Adipose tissue (tissue), 3 donors: Measurements from ENCODE around the gene MAPKAPK3. TPM values are rescaled to one million over a fixed set of nuclear protein-coding genes. Genes with fewer than 3 reads are reported as not detected.

Experiments used
- H3K27ac ChIP-seq: one replicate; pipeline ENCODE4 v1.5.1; 2013; ENCODE audit warnings: low read depth, low read length
- whole genome bisulfite sequencing, 3 donors: extraction: QIAGEN DNeasy Blood & Tissue Kit; methylation state at CpG; one replicate each; pipeline ENCODE4 v1.1.7; 2013; 5-methylcytosine and 5-hydroxymethylcytosine counted together
- polyA plus RNA-seq, 3 donors: library from polyadenylated mRNA; stranded (reverse); fragments of 200-250 nt; gene quantifications; one replicate each; pipeline ENCODE4 v1.2.3, GENCODE V29; 2013
- donor health status: healthy with polysubstance abuse.
- donor health status: Bipolar disorder and iron deficiency.
- donor health status: healthy.

MAPKAPK3 gene
- polyA plus RNA-seq, 3 donors = 25.6 to 31.9 (median 30.6) TPM

DNA sequence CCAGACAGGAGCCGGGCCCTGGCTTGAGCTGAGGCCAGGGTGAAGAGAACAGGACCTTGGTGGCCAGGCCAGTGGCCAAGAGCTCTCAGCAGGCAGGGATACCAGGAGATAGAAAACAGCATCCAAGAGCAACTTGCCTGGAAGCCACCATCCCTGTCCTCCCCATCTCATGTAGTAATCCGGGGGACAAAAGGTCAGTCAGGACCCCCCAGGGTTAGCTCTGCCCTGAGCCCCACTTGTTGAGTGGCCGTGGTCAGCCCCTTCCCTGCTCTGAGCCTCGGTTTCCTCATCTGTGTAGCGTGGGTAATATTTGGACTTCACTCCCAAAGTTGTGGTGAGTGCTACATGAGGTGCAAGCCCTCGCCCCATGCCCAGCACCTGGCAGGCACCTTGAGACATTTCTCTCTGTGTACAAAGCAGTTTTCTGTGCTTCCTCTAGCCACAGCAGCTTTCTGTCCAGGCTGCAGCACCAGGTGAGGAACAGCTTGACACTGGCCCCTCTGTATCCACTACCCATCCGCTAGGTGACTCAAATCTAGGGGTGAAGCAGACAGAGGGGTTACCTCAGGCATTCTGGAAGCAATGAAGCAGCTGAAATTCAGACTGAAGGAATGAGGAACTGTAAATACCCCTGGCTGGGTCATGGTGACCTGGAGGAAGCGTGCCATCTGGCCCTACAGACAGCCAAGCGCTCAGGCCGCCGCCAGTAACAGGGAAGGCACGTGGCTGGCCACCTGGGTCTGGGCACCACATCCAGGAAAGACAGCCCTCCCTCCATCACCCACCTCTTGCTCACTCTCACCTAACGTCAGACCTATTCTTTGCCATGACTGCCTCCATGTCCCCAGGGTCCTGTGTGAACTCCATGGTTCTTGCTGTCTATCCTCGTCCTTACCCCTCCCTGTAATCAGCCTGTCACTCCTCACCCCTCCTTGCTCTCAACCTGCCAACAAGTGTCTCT lies 12.0 kb upstream of the MAPKAPK3 start:
- H3K27ac ChIP-seq = no peak overlapping the region
- 47 to 71% (median 62%) methylated on average over 14 of the region's 14 CpGs for WGBS, 3 donors

DNA sequence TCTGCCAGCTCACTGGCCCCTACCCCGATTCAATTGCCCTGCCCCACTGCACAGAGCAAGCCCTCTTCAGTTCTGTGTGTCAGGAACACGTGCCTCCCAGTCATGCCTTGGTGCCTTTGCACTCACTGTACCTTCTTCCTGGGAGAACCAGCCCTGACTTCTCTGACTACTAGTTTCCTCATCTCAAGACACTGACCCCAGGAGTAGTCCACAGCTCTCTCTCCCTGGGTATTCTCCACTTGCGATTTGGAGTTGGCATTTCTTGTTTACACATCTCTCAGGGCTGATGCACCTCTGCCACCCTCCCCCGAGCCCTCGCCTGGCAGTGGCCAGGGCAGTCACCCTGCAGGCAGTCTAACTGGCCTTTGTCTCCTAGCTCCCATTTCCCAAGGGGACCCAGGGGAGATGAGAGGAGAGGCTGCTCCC lies 11.0 kb upstream of the MAPKAPK3 start:
- no peak overlapping the region for H3K27ac ChIP-seq

DNA sequence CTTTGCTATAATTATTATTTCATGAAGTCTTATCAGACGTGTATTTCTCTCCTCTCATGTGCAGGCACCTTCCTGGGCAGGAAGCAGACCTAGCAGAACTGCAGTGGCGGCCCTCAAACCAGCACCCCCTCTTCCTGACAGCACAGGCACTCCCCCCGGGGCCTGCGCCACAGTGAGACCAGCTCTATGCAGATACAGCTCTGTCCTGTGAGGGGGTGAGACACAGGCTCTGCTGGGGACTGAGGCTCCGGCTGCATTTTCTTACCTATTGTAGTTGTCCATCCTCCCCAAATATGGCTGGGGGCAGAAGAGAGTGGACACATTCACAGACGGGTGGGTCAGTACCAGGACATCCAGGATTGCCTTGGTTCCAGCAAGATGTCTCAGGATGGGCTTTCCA lies 10.4 kb upstream of the MAPKAPK3 start:
- H3K27ac ChIP-seq = no peak overlapping the region
- WGBS, 3 donors = 51 to 65% (median 57%) methylated on average over 6 of the region's 6 CpGs

More for the DNA sequence above, 11.0 kb upstream of the MAPKAPK3 start:
- 38 to 69% (median 68%) methylated on average over 5 of the region's 5 CpGs for WGBS, 3 donors

DNA sequence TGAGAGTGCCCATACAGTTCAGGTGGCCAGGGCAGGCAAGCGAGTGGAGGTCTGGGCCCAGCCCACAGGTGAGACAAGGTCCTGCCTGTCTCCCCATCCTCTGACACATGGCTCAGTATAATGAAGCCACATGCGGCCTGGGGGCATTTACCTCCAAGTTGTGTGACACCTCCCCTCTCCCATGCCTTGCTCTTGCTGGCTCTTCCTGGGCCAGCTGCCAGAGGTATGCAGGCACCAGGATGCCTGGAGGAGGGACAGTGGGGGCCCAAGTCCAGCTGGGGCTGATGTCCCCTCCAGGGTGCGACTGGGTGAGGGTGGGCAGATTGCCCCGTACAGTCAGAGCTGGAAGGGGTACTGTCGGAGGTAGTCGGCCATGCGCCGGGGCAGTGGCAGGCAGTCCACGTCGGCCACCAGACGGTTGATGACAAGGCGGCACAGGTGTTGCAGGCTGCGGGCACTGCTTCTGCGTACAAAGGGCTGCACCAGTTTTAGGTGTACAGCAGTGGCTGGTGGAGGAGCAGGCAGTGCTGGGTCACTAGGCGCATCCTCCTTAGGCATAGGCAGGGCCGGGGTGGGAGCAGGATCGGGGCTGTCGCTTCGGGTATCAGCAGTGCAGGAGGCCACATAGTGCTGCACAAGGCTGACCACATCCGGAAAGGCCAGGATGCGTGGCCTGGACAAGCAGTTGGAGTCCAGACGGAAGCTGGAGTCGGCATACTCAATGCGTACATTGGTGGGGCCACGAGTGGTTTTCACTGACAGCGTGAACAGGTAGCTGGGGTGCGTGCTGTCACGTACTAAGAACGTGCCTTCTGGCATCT lies 9.5 kb upstream of the MAPKAPK3 start:
- WGBS, 3 donors = 80 to 86% (median 82%) methylated on average over 29 of the region's 29 CpGs
- no peak overlapping the region for H3K27ac ChIP-seq

DNA sequence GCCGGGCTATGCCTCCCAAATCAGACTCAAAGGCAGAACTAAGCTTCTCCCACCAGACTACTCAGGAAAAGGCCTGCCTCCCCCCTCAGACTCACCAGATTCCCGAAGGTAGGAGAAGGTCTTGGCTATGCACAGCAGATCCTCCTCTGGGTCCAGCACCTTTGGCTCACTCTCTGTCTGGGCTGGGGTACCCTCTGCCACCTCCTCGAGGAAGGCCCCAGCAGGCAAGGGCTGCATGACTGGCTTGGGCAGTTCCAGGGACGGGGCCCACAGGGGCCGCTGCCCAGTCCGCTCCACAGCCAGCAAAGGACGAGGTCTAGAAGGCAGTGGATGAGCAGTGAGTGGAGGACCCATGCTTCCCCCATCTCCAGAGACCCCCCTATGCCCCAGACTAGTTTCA lies 8.7 kb upstream of the MAPKAPK3 start:
- H3K27ac ChIP-seq = no peak overlapping the region

DNA sequence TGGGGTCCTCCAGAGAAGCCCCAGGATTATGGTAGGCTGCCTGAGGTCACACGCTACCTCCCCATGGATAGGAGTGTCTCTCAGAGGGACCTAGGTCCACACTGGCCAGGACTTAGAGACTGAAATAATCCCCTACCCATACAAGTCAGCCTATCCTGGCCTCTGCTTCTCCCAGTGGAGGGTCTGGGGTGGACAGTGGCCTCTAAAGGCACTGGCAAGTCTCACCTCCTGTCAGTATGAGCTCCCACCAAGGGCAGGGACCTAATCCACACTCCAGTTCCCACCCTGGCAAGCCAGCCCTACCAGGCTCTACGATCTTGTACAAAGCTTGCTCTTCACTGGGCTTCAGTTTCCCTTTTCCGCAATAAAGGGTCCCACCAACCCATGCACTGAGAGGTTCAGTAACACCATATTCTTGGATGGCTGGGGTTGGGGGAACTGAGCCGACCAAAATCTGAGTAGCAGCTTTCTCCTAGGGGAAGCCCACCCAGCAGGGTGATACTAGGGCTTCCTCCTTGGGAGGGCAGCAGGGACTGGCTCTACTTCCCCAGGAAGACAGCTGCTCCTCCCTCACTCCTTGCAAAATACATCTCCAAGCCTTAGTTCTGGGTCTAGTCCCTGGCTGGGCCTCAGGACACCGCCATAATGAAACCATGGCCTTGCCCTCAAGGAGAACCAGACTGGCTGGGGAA lies 7.7 kb upstream of the MAPKAPK3 start:
- no peak overlapping the region for H3K27ac ChIP-seq
- WGBS, 3 donors = 65 to 82% (median 70%) methylated on average over 5 of the region's 5 CpGs

More for the DNA sequence above, 8.7 kb upstream of the MAPKAPK3 start:
- WGBS, 3 donors = 71 to 85% (median 84%) methylated on average over 7 of the region's 7 CpGs

DNA sequence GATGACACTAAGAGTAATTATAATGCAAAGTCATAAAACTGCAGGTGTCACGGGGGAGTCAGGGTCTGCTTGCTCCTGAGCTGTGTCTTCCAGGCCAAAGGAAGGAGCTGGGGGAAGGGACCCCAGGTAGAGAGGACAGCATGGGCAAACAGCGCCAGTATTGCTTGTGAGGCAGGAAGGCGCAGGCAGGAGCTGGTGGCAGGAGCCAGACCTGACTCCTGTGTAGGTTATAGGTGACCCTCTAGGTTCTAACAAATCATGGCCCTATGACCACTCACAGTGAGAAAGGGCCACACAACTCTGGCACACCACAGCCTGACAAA lies 7.2 kb upstream of the MAPKAPK3 start:
- H3K27ac ChIP-seq = no peak overlapping the region
- 76 to 88% (median 83%) methylated on average over 3 of the region's 3 CpGs for WGBS, 3 donors

DNA sequence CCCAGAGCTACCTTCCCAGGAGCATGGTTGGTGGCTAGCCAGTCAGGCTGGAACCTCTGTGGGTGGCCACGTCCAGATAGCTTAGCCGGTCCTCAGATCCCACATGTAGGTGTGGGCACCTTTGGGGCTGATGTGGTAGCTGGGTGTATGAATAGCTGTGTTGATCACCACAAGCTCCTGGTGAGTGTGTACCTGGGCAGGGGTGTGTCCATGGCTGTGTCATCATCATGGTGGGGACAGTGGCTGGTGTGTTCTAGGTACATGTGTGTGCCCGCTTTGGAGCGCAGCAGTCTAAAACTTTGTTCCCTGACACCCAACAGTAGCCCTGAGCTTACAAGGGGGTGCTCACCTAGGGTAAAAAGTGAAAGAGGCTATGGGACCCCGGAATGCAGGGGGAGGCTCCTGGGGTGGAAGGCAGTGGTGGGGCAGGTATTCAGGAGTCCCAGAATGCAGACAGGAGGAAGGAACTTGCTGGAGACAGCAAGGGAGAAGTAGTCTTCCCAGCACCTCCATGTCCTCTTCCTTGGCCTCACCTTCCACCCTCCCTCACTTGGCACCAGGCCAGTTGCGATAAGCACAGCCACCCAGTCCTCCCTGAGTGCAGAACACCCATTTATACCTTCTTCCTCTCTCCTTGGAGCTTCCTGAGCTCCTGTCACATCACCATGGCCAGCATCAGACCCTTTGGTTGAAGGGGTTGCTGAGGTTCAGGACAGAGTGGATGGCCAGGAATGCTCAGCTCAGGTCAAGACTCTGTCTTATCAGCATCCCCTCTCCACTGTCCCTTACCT lies 6.6 kb upstream of the MAPKAPK3 start:
- H3K27ac ChIP-seq = no peak overlapping the region
- WGBS, 3 donors = 46 to 69% (median 62%) methylated on average over 6 of the region's 6 CpGs

DNA sequence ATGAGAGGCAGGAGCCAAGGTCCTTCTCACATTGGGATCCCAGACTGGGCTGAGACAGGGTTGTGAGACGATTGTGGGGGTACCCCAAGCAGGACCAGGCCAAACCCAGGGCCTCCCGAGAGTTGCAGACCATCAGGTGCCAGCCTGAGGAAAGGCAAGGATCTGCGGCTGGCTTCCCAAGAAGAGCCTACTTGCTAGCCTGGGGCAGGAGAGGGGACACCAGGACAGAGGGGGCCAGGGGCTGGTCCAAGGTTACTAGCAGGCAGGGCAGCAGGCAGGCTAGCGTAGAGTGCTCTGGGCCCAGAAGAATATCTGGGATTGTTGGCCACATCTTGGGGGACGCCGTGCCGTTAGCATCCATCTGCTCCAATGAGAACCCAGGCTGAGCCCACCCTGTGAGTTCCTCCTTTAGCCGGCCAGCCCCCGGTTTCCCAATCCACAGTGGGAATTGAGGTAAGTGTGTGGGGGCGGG lies 5.9 kb upstream of the MAPKAPK3 start:
- 5 to 8% (median 6%) methylated on average over 10 of the region's 10 CpGs for WGBS, 3 donors
- H3K27ac ChIP-seq = no peak overlapping the region

DNA sequence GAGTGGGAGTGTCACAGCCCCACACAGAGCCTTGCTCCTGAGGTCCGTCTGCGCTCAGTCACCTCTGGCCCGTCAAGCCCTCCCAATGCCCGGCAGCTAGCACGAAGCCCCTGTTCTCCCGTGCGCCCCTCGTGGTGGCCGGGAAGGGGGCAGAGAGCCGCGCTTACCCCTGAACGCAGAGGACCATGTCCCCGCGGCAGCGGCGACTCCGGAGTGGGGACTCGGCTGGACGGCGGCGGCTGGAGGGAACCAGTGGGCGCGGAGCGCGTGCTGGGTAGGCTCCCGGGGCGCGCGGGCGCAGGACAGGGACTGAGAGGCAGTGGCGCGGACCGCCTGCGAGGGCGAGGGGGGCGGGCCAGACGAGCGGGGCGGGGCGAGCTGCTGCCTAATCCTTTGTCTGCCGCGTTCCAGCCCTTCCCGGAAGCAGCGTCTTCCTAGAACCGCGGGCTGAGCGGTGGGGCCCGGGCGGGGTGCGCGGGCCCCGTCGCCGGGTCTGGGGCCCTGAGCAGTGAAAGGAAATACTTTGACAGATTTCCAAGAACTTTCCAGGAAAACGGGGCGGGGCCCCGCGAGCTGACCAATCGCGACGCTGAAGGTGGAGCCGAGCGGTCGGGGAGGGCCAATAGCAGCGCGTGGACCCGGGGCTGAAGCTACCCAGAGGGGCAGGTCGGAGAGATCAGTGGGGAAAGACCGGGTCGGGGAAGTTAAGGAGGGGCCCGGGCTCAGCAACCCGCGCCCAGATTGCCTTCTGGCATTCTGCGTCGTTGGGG lies 5.3 kb upstream of the MAPKAPK3 start, which contains the start of gene CISH:
CISH (minus strand) TSS at position 311 of the 770 bp plus-strand sequence; CDS start at position 187, 124 bp downstream.
- WGBS, 3 donors = 0 to 1% (median 1%) methylated on average over 61 to 74 of the region's 75 CpGs
- H3K27ac ChIP-seq = no peak within 1 kb of the TSS

DNA sequence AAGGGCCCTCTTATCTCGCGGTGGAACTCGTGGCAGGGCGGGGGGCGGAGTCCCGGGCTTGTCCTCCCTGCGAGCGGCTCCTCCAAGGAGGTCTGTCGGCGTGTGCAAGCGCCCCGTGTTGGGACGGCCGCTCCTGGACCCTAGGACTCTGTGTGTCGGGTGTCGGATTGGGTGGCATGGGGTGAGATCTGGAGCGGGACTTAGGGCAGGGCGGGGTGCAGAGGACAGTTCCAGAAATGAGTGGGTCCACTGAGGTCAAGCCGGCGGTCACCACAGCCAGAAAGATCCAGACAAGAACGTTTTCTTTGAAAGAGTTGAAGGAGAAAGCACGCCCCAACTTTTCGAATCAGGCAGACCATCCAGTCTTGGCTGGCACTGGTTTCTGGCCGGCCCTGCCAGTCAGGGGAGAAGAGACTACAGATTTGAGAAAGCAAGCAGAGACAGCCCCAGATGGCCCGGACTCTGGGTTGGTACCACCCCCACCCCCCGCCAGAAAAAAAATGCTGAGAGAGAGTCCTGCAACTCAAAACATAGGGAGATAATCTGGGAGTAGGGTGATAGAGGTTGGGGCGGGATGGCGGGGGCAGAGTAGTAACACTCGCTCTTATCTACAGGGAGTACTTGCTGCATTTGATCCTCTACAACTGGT lies 4.6 kb upstream of the MAPKAPK3 start:
- H3K27ac ChIP-seq = no peak overlapping the region
- WGBS, 3 donors = 2 to 7% (median 5%) methylated on average over 29 of the region's 29 CpGs

DNA sequence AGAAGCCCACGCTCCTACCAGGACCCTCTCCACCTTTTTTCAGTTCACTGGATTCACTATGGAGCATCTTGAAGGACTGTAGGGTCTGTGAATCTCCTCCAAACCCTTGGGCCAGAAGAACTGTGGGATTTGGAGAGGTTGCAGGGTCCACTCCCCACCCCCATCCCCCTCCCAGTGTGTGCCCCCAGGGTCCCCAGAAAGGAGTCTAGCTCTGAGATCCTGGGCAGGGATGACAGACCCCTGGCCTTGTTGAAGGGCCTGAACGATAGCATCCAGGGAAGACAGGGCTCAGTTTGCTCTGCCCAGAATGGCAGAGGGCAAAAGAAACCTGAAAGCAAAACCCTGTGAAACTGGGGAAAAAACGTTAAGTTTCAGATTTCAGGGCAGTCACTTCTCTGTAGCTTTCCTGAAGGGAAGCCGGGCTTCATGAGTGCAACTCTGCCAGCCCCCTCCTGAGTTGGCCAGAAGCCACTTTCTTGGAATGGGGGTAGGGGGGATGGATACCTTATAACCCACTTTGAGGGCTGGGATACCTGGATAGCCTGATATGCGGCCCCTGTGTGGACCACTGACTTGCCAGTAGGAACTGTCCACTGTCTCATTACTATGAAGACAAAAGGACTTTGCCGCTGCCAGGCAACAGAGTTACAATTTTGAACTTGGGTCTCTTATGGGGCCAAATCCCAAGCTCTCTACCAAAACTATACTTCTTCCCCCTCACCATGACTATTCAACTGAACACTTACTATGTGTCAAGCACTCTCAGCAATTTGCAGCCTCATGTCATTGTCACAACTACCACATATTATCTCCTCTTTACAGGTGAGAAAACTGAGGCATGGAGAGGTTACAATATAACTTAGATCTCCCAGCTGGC lies 3.7 kb upstream of the MAPKAPK3 start:
- H3K27ac ChIP-seq = no peak overlapping the region
- WGBS, 3 donors = 58 to 62% (median 60%) methylated on average over 6 of the region's 6 CpGs

DNA sequence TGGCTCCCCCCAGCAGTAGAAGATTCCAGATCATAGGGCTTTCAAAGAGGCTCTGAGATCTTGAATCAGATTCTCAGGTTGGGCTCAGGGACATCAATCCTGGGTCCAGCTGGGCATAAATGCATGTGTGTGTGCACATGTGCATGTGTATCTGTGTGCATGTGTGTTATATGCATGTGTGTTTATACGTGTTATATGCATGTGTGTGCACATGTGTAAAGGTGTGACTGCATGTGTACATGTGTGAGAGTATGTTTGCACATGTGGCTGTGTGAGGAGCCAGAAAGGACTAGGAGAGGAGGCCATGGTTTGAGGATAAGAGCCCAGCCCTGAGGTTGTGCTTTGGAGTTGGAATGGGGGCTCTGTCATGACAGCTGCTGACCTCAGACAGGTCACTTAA lies 1.8 kb upstream of the MAPKAPK3 start:
- H3K27ac ChIP-seq = no peak overlapping the region
- 70 to 73% (median 71%) methylated on average over 1 of the region's 1 CpG for WGBS, 3 donors

DNA sequence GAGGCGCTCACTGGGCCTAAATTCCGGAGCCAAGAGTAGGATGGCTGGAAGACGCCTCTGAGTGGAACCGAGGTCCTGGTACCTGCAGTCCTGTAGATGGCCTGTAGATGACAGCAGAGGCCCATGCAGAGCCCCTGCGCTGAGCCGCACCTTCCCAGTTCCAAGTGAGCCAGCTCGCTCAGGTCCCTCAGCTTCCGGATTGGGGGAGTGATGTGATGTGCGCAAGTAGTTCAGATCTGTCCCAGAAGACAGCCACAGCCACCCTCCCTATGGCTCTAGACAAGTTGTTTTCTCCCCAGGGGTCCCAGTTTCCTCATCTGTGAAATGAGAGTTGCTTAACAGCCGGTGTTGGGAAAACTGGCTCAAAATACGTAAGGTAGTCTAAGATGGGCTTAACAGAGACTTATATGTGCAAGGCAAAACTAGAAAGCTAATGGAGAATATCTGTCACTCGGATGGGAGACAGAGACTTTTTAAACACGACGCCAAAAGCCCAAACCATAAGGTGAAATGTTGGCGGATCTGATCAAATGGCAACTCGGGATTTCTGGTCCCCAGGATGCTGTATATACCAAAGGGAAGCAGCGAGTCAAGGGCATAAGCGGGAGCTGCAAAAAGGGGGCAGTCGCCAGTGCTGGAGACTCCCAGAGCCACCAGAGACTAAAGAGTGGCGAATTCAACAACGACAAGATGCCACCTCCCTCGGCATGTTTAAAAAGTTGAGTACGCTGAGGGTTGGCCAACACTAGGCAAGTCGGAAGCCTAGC lies 765 bp upstream of the MAPKAPK3 start:
- 1% methylated on average over 24 of the region's 24 CpGs for WGBS, 3 donors
- H3K27ac ChIP-seq = no peak overlapping the region

DNA sequence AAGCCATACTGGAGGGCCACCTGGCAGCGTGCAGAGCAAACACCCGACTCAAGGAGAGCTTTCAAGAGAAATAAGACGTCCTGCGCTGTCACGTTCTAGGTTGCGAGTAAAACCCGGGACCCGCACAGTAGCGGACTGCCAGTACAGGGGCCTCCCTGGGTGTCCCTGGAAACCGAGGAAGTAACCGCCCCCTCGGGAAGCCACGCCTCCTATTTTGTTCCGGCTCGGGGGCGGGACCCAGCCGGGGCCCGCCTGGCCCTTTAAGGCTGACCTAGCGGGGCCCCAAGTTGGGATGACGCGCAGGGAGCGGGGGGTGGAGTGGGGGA lies 218 bp upstream of the MAPKAPK3 start:
- H3K27ac ChIP-seq = no peak overlapping the region
- WGBS, 3 donors = 0 to 1% (median 0%) methylated on average over 13 to 22 of the region's 22 CpGs
